NB4 (cell line): ENCODE results near the gene YES1.

Experiments used
- DNase-seq: peaks from one replicate; pipeline ENCODE4 v3.0.0; 2010; ENCODE audit warnings: low read depth
- H3K4me3 ChIP-seq: one replicate; pipeline ENCODE4 v1.5.1; 2011; ENCODE audit warnings: mild to moderate bottlenecking, low read depth, low read length, moderate library complexity
- CTCF ChIP-seq: IDR thresholded peaks from one replicate; pipeline ENCODE4 v1.5.1; 2012; ENCODE audit warnings: low read depth, low read length
- MAX ChIP-seq: IDR thresholded peaks from 2 replicates; pipeline ENCODE4 v1.6.1; 2011; ENCODE audit warnings: low read depth, low read length
- MYC ChIP-seq: IDR thresholded peaks from 2 replicates; pipeline ENCODE4 v1.6.1; 2011; ENCODE audit warnings: low read depth, low read length
- POLR2A ChIP-seq: IDR thresholded peaks from 2 replicates; pipeline ENCODE4 v1.6.1; 2011; ENCODE audit warnings: mild to moderate bottlenecking; ENCODE audit not compliant: insufficient read length; ENCODE audit errors: extremely low read depth

YES1 gene

DNA sequence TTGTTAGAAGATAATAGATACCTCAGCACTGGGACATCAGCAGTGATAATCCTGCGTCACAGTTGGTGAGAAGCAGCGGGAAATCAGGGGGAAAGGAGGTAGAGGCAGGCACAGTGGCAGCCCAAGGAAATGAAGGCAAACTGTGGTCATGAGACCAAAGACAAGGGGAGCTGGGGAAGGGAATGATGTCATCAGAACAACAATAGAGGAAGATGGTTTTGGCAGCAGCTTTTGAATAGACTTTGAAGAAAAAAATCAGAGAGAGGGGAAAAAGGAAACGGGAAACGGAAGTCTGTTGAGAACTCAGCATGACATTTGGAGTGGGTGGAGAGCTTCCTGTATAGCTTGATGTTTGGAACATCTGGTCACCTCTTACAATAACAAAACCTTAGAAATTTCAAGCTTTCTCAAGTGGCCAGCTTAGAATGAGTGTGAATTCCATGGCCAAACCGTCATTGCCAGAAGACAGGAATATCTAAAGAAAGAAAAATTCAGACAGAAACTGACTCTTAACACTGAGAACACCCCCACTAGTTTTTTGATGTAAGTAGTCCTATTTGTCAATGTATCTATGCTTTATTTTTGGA, 18.4 kb upstream of the YES1 start:
- TF ChIP-seq MAX = no peak
- no peak for TF ChIP-seq CTCF
- no peak for TF ChIP-seq POLR2A
- no peak for TF ChIP-seq MYC
- peak; percentile 69 for DNase-seq
- H3K4me3 ChIP-seq = no peak overlapping the region

DNA sequence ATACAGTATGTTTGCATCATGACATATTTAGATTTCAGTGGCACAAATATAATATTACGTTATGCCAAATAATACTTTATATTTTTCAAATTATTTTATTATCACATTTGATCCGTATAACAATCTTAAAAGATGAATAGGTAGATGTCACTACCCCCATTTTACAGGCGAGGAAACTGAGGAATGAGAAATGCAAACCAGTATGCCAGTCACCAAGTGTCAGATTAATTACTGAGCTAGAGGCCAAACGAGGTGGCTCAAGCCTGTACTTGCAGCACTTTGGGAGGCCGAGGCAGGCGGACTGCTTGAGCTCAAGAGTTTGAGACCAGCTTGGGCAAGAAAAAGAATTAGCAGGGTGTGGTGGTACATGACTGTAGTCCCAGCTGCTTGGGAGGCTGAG, 17.4 kb upstream of the YES1 start:
- TF ChIP-seq POLR2A = no peak
- TF ChIP-seq MAX = no peak
- TF ChIP-seq CTCF = no peak
- TF ChIP-seq MYC = no peak
- no peak overlapping the region for H3K4me3 ChIP-seq
- no peak for DNase-seq

DNA sequence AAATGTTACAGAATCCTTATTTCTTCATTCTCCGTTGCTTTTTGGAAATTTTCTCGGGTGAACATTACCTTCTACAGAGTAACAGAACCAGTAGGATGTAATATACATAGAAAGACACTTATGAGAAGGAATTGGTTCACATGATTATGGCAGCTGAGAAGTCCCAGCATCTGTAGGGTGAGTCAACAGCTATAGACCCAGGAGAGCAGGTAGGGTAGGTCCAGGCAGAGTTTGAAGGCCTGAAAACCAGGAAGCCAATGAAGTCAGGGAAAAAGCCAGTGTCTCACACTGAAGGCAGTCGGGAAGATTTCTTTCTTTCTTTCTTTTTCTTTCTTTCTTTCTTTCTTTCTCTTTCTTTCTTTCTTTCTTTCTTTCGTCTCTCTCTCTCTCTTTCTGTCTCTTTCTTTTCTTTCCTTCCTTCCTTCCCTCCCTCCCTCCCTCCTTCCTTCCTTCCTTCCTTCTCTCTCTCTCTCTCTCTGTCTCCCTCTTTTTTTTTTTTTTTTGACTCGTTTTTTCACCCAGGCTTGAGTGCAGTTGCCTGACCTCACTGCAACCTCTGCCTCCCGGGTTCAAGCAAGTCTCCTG, 15.1 kb upstream of the YES1 start:
- no peak for TF ChIP-seq POLR2A
- no peak for TF ChIP-seq MAX
- TF ChIP-seq CTCF = no peak
- TF ChIP-seq MYC = no peak
- no peak for DNase-seq

DNA sequence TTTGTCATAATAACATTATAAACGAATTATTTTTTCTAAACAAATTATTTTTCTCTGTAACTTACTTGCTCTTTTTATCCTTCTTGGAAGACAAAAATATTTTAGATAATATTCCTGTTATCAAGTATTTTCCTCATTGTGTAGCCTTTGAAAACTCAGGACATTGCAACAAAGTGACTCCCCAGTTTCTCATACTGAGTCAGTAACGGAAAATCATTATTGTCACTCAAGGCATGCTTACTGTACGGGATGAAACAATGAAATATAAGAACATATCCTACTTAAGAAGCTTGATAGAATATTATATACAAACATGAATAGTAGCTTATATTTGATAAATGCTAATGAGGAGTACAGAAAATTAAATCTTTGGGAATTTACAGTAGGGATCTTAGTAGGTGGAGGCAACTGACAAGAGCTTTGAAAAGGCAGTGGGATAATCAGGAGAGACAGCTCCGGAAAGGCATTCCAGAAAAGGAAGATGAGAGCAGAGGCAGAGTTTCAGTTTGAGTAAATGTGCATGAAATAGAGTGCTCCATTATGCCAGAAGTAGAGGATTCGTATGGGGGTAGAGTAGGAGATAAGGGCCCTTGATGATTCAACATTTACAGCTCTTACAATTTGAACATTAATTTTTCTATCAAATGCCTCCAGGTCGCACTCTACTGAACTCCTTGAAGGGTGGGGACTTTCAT, 14.0 kb upstream of the YES1 start:
- TF ChIP-seq MAX (no peak), MYC (no peak), POLR2A (no peak)
- H3K4me3 ChIP-seq = no peak overlapping the region
- no peak for DNase-seq

More for the DNA sequence above, 15.1 kb upstream of the YES1 start:
- no peak overlapping the region for H3K4me3 ChIP-seq

- TF ChIP-seq MAX (no peak), CTCF (no peak), POLR2A (no peak), MYC (no peak)
- H3K4me3 ChIP-seq = no peak overlapping the region
- DNase-seq = no peak
Measured at GRCh38 chr18:824179-824578, 12.1 kb upstream of the YES1 start.

DNA sequence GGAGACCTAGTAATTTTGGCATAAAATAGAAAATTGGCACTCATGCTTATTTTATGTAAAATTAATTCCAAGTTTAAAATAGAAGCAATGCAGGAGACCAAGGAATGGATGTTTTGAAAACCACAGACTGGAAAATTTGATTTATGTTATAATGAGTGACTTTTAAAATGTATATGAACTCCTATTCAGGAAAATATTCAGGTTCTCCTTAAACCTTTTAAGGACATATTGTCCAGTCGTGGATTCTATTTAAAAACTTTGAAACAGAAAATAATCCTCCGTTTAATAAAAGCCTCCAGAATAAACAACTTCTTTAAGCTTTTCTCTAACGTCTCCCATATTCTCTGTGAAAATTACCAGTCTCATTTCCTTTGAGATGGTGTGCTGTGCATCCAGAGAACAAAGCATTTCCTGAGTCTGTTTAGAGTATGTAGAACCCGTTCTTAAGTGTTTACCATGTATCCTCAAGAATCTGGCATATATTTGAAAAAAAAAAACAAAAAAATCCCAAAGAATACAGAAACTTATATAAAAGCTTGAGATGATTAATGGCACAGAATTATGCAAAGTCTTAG, 8.6 kb upstream of the YES1 start:
- no peak for DNase-seq
- TF ChIP-seq CTCF (no peak), POLR2A (no peak), MAX (no peak), MYC (no peak)
- H3K4me3 ChIP-seq = no peak overlapping the region
